GM19099 (cell line): ENCODE results near the gene PNN.

Source experiments
- POLR2A ChIP-seq: IDR thresholded peaks from 3 replicates; pipeline ENCODE4 v1.6.1; 2011; ENCODE audit warnings: low read depth; ENCODE audit not compliant: insufficient read length; ENCODE audit errors: extremely low read depth

Gene PNN

DNA sequence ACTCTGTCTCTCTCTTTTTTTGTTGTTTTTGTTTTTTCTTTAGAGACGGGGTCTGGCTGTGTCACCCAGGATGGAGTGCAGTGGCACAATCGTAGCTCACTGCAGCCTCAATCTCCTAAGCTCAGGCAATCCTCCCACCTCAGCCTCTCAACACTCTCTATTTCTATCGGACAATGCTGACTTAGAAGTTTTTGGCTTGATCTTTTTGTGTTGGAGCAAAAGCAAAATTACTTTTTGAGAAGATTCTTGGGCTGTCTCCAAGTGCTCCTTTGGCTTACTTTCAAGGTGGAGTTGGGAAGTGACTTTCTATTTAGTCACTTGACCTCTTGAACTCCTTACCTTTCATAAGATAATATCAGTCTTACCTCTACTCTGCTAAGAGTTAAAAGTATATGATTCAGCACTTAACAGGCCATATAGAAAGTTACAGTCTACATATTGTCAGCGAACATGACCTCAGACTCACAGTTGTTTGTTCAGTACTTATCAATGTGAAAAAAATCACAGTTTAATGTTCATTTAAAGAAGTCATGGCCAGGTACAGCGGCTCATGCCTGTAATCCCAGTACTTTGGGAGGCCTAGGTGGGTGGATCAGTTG, 43.2 kb downstream of the PNN start:
- TF ChIP-seq POLR2A: no peak

DNA sequence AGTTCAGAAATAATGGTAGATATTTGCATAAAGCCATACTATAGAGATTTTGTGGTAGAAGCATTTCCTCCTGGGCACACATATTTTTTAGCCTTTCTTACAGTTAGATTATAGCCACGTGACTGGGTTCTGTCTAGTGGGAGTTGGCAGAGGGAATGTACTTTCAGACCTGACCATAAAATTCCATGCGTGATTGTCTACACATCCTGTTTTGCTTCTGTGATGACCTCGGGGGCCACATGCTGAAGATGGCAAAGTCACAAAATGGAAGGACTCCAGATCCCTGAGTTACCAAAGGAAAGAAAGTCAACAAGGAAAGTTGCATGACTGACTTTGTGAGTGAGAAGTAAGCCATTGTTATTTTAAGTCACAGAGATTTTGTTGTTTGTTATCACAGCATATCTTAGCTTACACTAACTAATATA, 44.0 kb downstream of the PNN start:
- no peak for TF ChIP-seq POLR2A

DNA sequence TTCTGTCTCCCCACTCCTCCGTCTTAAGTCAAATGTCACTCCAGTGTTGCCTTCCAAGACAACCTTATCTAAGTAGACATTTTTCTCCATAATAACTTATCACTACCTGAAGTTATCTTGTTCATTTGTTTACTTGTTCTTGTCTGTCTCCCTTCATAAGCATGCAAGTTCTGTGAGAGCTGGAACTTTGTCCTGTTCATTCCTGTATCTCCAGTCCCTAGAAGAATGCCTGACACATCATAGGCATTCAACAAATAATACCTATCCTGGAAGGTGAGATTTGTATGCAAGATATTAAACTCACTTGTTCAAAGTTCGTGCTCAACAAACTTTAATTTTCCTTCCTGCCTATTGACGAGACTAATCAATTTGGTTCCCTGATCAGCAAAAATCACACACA, 53.0 kb downstream of the PNN start:
- no peak for TF ChIP-seq POLR2A

DNA sequence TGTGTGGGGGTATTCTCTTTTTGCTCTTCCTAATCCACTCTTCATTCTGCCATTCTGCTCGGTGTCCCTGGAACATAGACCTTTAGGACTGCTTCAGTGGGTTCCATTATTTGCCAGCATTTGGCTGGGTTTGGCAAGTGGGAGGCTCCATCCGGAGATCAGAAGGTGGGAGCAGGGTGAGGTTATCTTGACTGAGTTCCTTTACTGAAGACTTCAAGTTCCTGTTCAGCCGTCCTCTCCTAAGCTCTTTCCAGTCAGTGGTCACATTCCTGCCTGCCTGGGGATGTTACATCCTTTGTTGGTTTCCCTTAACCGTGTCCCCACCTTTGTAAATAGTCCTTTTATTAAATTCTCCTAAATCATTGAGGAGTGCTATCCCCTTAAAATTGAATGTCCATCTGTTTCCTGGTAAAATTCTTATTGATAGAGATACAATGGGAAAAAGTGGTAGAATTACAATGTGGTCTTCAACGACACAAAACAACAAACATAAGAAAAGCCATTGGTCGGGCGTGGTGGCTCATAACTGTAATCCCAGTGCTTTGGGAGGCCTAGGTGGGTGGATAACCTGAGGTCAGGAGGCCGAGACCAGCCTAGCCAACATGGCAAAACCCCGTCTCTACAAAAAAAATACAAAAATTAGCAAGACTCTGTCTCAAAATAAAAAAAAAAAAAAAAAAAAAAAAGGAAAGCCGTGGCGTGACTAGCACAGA, 53.6 kb downstream of the PNN start:
- TF ChIP-seq POLR2A: no peak

DNA sequence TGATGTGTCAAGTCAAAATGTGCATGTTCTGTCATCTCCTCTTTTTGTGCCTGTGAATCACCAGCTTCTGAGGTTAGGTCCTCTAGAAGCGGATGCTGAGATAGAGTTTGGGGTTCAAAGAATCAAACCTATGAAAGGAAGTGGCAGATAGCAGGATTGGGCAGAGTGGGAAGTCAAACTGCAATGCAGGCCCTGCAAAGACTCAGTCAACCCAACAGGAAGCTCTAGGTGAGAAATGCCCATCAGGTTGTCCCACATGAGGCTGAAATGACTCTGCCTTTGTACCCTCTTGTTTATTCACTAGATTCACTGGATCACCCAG, 54.1 kb downstream of the PNN start:
- no peak for TF ChIP-seq POLR2A

DNA sequence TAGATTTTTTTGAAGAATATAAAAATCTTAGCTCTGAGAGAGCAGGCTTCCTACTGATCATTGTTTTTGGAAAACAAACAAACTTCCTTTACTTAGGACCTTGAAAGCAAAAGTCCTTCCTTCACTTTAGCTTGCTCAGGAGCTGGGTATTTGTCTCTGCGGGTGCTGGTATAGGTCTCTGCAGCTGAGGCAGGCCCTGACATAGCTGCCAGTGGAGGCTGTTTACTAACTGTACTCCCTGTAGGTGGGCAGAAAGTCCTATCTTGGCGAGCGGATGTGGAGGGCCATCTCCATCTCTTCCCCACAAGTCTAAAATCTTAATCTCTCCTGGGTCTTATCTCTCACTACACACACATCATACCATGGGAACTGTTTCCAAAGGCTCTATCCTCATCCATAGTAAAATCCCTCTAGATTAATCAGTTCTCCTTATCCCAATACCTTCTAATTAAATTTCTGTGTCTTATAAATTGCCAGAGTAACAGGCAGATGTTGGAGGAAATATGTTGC, 54.6 kb downstream of the PNN start:
- no peak for TF ChIP-seq POLR2A

DNA sequence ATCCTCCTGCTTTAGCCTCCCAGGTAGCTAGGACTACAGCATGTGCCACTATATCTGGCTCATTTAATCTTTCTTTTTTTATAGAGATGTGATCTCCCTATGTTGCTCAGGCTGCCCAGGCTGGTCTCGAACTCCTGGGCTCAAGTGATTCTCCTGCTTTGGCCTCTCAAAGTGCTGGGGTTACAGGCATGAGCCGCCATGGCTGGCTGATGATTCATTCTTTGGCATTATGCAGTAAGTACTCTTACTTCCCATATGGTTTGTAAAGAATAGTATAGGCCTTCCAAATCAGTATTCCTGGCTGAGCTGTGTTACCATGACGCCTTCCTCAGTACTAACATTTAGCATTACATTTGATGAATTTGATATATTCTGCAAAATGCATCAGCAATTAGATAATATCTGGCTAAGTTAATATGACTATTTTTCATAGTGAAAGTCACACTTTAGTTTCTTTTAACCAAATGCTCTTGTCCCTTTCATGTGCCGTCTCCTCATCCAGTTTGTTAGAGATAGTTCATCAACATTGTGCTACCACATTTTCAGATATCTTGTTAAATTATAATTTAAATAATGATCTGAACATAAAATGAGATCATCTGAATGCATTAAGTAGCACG, 55.5 kb downstream of the PNN start:
- no peak for TF ChIP-seq POLR2A
